ENCODE results near the gene FXYD1.

DNA sequence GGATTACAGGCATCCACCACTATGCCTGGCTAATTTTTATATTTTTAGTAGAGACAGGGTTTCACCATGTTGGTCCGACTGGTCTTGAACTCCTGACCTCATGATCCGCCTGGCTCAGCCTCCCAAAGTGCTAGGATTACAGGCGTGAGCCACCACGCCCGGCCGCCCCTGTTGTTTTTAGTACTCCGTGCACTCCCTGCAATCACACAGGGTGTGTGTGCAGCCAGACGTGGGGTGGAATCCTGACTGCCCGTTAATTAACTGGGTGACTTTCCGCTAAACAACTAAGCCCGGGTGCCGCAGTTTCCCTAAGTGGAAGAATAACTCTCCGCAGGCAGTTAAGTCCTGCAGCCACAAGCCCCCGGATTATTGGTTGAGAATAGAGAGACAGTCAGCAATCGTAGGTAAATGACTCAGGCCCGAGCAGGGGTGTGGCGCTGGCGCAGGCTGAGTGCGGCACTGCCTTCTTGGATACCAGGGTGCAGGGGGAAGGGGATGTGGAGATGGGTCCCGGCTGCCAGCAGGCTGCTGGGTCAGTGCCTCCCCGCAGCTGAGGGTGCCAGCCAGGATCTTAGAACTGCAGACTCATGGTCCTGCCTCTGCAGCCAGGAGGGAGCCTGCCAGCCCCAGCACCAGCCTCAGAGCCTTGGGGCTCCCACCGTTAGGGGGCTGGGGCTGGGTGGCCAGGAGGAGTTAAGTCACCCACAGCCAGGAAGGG lies 29.1 kb upstream of the FXYD1 start:
- TF ChIP-seq EZH2 (IDR thresholded peaks at IDR 0.05) (no peak), EZH2phosphoT487 (IDR thresholded peaks at IDR 0.05) (no peak)
- TF ChIP-seq, protein P1, sequence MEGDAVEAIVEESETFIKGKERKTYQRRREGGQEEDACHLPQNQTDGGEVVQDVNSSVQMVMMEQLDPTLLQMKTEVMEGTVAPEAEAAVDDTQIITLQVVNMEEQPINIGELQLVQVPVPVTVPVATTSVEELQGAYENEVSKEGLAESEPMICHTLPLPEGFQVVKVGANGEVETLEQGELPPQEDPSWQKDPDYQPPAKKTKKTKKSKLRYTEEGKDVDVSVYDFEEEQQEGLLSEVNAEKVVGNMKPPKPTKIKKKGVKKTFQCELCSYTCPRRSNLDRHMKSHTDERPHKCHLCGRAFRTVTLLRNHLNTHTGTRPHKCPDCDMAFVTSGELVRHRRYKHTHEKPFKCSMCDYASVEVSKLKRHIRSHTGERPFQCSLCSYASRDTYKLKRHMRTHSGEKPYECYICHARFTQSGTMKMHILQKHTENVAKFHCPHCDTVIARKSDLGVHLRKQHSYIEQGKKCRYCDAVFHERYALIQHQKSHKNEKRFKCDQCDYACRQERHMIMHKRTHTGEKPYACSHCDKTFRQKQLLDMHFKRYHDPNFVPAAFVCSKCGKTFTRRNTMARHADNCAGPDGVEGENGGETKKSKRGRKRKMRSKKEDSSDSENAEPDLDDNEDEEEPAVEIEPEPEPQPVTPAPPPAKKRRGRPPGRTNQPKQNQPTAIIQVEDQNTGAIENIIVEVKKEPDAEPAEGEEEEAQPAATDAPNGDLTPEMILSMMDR (IDR thresholded peaks at IDR 0.05), result no peak

Measured in neural progenitor cell (in vitro differentiated cells).